D721Med (cell line): ENCODE data around the gene TECTB.

Experiments
- DNase-seq: peaks from one replicate; pipeline ENCODE4 v3.0.0; 2011; ENCODE audit warnings: low spot score; ENCODE audit not compliant: insufficient read length
- FAIRE-seq: peaks from 2 replicates; lab custom pipeline; 2011; peaks lifted over from hg19 to GRCh38; lab: Jason Lieb, UNC
- CTCF ChIP-seq: IDR thresholded peaks from 2 replicates; pipeline ENCODE4 v1.5.1; 2012; ENCODE audit warnings: mild to moderate bottlenecking, control low read depth; ENCODE audit not compliant: insufficient read depth; ENCODE audit errors: missing control alignments

TECTB gene

DNA sequence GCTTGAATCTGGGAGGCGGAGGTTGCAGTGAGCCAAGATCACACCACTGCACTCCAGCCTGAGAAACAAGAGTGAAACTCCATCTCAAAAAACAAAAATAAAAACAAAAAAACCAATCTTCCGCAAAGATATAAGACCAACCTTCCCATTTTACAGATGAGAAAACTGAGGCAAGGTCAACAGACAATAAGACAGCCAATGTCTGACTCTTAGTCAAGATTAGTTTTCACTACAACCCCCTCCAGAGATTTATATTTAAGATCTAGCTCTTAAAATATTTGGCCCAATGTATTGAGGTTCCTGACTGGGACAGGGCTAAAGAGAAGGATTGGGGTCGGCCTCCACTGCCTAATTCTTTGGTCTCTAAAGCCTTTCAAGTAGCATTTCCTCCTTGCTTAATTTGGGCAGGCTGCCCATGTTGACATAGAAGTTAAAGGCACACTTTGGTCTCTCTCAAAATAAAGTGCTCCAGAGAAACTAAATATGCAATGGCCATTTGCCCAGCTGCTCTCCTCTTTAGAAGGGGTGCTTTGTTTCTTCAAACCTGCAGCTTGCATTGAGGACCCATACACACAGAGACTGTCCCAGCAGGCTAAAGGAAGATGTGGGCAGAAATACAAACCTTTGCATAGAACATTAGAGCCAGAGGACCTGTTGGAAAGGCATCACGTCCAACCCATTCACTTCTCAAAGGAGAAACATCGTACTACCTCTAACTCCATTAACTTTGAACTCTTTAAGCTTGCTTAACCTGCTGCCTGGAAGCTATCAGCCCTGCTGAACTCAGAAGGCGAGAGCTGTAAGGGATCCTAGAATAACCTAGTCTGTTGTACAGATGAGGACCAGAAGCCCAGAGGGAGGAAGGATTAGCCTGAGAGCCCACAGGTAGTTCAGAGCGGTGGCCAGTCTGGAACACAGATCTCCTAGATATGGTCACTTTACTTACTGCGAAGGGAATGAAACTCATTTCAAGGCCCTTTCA, 3.9 kb downstream of the TECTB start:
- FAIRE-seq, result no peak
- DNase-seq, result no peak

DNA sequence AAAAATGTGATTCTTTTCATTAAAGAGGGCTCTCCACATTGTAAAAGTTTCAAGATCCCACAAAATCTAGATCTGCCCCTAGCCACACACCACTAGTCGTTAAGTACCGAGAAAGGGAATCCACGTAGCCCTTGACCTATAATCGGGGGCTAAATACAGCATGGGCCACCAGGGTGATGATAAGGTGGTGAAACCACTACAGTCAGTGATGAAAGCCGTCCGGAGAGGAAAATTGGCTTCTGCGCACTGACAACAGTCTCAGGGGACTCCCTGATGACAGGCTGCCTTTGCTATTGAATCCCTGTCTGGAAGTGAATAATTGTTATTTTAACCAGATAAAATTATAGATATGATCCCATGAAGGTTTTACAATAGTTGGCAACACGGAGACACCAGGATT, 4.6 kb downstream of the TECTB start:
- no peak for TF ChIP-seq CTCF
- FAIRE-seq (no peak), DNase-seq (no peak)

More for the DNA sequence above, 3.9 kb downstream of the TECTB start:
- no peak for TF ChIP-seq CTCF

DNA sequence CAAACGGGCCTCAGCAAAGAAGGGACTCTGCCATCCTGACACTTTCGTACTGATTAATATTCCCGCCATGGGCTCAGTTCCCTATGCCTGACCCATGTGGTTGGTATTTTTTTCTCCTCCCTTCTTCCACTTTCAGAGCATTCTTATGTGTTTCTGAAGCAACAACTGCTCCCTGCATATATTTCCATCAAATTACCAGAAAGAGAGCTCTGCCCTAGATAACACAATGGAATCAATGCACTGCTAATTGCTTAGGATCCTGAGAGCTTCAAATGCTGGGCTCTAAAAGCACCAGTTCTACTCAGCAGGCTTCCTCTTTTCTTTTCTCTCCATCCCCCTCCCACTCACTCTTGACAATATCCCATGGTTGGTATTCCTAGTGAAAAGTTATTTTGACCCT, 5.3 kb downstream of the TECTB start:
- DNase-seq (no peak), FAIRE-seq (no peak)
- no peak for TF ChIP-seq CTCF

DNA sequence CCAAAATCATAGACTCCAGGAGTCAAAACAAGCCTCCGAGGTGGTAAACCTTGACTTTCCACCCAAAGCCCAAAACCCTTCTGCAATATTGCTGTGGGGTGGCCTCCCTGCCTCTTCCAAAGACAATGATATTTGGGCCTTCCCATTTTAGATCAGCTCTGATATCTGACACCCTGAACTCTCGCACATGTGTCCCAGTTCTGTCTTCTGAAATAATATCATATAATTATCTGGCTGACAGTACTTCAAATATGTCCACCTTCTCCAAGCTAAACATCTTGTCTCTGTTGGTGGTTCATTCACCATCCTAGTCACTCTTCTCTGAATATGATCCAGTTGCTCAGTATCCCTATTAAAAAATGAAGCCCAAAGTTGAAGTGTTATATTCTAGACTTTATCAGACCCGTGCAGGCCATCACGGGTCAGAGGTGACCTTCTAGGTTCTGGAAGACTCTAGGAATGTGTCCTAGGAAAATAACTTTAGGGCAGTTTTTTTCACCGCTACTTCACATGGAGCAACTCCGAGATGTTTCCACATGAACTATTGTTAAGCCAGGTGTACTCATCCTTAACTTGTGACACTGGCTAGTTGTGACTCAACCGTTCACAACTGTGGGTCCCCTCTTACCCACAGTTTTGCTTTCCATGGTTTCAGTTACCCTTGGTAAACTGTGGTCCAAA, 6.3 kb downstream of the TECTB start:
- TF ChIP-seq CTCF, result no peak
- FAIRE-seq (no peak), DNase-seq (no peak)

- no peak for DNase-seq
- no peak for FAIRE-seq
- TF ChIP-seq CTCF, result no peak
These were observed 6.8 kb downstream of the TECTB start for GRCh38 chr10:112290054-112290373.

GRCh38 chr10:112294169-112294568, 11.0 kb downstream of the TECTB start:
- no peak for FAIRE-seq
- TF ChIP-seq CTCF, result no peak
- no peak for DNase-seq
